ENCODE measurements around the gene NLRC4.
"Not testable (repeated sequence)": the region's sequence is repeated elsewhere in the genome, so short reads cannot be mapped to it uniquely, and the experiment has no call there.

DNA sequence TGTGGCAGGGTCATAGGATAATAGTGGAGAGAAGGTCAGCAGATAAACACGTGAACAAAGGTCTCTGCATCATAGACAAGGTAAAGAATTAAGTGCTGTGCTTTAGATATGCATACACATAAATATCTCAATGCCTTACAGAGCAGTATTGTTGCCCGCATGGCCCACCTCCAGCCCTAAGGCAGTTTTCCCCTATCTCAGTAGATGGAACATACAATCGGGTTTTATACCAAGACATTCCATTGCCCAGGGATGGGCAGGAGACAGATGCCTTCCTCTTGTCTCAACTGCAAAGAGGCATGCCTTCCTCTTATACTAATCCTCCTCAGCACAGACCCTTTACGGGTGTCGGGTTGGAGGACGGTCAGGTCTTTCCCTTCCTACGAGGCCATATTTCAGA, 11.1 kb upstream of the NLRC4 start:
- TF ChIP-seq, protein P1, sequence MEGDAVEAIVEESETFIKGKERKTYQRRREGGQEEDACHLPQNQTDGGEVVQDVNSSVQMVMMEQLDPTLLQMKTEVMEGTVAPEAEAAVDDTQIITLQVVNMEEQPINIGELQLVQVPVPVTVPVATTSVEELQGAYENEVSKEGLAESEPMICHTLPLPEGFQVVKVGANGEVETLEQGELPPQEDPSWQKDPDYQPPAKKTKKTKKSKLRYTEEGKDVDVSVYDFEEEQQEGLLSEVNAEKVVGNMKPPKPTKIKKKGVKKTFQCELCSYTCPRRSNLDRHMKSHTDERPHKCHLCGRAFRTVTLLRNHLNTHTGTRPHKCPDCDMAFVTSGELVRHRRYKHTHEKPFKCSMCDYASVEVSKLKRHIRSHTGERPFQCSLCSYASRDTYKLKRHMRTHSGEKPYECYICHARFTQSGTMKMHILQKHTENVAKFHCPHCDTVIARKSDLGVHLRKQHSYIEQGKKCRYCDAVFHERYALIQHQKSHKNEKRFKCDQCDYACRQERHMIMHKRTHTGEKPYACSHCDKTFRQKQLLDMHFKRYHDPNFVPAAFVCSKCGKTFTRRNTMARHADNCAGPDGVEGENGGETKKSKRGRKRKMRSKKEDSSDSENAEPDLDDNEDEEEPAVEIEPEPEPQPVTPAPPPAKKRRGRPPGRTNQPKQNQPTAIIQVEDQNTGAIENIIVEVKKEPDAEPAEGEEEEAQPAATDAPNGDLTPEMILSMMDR (IDR thresholded peaks at IDR 0.05; ENCODE audit: insufficient read depth, low read length, poor library complexity, severe bottlenecking) = not testable (repeated sequence)
- not testable (repeated sequence) for TF ChIP-seq EZH2phosphoT487 (conservative IDR thresholded peaks at IDR 0.05; ENCODE audit: low read length)
